ENCODE data around the gene SYNE3.
A peak's percentile ranks its signal among the peaks of the same experiment; 100 is the strongest.

SYNE3 gene

DNA sequence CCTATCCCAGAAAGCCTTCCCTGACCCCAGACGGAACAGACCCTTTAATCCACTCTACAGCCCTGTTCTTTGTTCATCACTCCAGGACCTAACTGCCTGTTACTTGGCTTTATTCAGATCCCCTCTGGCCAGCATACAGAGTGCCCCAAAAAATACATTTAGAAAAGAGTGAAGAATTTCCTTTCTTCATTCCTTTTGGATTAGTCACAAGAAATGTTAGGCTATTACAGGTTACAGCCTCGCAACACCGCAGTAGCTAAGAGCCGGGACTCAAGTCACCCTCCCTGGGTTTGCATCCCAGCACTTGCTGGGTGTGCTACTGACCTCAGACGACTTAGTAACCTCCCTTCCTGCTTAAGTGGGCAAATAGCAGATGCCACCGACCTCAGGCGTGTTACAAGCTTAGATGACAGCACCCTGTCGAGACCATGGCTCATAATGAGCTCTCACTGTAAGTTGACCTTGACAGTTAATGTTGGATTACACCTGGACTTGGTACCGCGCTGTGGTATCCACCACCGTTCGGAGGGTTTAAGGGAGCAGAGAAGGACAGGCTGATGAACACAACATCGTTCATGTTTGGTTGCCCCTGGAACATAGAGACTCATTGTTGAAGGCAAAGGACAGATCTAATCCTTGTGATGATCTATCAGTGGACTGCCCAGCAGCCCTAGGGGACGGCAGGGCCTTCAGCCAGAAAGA is 31.3 kb upstream of the SYNE3 start:
- peak in 1 of 2 experiments; percentile 30 for DNase-seq (ENCODE audit: low read depth in 1 of 2, low spot score in 1 of 2)
- in situ Hi-C loops (cut with HindIII; ENCODE audit: low pct_unique_long_range_greater_than_20kb, low sequenced_read_pairs): no loop called here
- TF ChIP-seq JUND (IDR thresholded peaks at IDR 0.05; ENCODE audit: low read depth): no peak

DNA sequence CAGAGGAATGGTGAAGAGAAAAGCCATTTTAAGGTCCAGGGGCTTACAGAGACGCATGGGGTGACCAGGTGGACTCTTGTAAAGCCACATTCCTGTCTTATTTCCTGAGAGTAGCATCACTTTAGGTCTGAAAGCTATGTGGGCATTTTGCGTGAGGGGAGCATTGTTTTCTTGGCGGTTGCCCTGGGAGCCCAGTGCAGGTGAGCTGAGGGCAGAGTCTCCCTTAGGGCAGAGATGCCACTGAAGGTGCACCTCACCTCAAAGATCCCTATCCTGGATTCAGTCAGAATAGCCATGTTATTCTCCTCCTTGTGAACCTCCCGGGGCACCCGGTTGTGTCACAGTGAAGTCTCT is 30.8 kb upstream of the SYNE3 start:
- in situ Hi-C loops (cut with HindIII; ENCODE audit: low pct_unique_long_range_greater_than_20kb, low sequenced_read_pairs): no loop called here

DNA sequence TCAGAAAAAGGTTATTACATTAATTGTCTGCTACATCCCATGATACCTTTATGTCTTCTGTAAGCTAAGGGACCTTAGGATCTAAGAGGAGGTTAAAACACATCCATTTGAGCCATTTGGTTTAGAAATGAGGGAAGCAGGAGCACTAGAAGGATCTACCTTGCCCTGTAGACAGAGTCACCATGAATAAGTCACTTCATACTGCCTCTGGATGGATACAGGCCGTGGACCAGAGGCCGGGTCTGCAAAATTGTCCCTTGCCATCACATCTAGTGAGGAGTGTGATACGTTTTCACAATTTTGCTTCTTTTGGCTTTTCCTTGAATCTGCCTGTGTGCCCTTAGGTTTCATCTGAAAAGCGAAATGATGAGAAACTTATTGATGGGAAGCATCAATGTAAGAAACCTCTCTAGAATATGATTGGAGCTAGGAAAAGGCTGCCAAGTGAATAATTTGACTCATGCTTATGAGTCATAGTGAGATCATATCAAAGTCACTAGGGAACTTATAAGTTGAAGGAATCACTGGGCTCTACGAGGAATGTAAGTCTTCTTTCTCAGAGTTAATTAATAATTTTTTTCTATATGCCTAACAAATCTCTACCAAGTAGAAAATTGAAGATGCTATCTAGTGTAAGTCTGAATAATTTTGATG is 29.2 kb upstream of the SYNE3 start:
- no peak for DNase-seq (ENCODE audit: low read depth in 1 of 2, low spot score in 1 of 2)
- TF ChIP-seq JUND (IDR thresholded peaks at IDR 0.05; ENCODE audit: low read depth): no peak
- in situ Hi-C loops (cut with HindIII; ENCODE audit: low pct_unique_long_range_greater_than_20kb, low sequenced_read_pairs): no loop called here

More for the DNA sequence above, 30.8 kb upstream of the SYNE3 start:
- DNase-seq (ENCODE audit: low read depth in 1 of 2, low spot score in 1 of 2): peak in 1 of 2 experiments; percentile 64
- no peak for TF ChIP-seq JUND (IDR thresholded peaks at IDR 0.05; ENCODE audit: low read depth)

DNA sequence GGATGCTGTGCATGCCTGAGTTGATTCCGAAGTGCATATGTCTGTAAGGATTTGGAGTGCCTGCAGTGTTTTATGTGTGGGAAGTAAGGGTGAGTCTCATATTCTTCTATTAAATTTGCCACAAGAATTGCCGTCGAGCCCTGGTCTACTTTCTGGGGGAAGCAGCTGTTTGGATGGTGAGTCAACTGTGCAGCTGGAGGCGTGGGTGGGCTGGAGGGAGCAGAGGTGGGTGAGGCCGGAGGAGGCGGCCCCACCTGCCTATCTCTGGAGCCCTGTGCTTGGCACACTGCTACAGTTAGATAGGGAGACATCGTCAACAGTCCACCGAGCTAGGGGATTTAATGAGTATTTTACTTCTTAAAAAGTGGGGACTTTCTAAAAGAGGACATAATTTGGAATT is 28.1 kb upstream of the SYNE3 start:
- TF ChIP-seq JUND (IDR thresholded peaks at IDR 0.05; ENCODE audit: low read depth): no peak
- in situ Hi-C loops (cut with HindIII; ENCODE audit: low pct_unique_long_range_greater_than_20kb, low sequenced_read_pairs): no loop called here
- DNase-seq (ENCODE audit: low read depth in 1 of 2, low spot score in 1 of 2): no peak

DNA sequence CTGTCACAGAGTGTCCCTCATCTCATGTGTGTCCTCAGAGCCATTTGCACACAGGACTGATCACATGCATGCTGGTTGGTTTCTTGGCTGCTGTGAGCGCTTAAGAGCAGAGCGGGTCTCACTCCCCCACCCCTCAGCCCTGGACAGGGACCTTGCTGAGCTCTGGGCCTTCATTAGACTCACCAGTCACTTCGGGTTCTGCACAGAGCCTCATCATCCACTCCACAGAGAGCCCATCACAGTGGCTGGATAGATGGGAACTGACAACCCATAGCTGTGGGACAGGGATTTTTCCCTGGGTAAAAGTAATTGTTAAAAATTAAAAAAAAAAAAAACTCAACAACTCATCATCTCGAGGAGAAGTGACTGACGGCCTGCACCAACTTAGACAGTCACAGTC is 26.6 kb upstream of the SYNE3 start:
- TF ChIP-seq JUND (IDR thresholded peaks at IDR 0.05; ENCODE audit: low read depth): no peak
- no peak for DNase-seq (ENCODE audit: low read depth in 1 of 2, low spot score in 1 of 2)
- in situ Hi-C loops (cut with HindIII; ENCODE audit: low pct_unique_long_range_greater_than_20kb, low sequenced_read_pairs): no loop called here

DNA sequence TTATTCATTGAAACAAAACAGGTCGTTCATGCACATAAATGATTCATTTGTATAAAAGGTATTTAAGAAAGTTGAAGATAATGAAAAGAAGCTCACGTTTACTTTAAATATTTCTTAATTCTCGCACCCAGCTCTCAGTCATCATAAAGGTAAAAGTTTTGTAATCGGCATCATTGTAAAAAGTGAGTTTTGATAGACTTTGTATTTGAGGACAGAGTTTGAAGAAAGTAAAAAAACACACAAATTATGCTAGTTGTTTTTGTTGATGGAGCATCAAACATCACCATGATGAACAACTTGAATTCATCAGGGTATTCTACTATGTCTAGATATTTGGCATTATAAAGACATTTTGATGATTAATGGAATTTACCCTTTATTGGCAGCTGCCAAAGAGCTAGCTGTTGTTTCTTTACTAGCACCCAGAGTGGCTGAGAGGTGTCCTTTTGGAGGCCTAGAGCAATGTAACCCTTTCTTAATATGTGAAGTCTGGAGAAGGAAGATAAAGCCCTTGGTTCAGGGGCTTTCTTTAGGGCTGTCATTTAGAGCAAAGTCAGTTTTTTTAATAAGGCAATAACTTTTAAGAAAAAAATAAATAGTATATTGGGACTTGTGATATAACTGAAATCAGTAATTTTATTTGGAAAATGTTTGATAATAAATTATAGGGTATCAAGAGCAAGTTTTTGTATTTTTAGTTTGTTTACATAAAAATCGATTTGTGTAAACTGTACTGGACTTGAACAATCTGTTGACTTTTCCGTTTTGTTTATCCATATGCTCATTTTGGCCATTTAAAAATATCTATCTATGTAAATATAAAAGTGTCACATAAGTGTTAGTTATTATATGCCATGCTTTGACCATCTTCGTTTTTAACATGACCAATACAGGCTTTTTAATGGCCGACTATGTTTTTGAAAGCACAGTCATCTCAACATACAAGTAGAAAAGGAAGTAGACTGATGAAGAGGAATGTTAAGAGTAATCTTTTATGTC is 25.8 kb upstream of the SYNE3 start:
- in situ Hi-C loops (cut with HindIII; ENCODE audit: low pct_unique_long_range_greater_than_20kb, low sequenced_read_pairs): no loop called here
- TF ChIP-seq JUND (IDR thresholded peaks at IDR 0.05; ENCODE audit: low read depth): no peak
- DNase-seq (ENCODE audit: low read depth in 1 of 2, low spot score in 1 of 2): no peak

DNA sequence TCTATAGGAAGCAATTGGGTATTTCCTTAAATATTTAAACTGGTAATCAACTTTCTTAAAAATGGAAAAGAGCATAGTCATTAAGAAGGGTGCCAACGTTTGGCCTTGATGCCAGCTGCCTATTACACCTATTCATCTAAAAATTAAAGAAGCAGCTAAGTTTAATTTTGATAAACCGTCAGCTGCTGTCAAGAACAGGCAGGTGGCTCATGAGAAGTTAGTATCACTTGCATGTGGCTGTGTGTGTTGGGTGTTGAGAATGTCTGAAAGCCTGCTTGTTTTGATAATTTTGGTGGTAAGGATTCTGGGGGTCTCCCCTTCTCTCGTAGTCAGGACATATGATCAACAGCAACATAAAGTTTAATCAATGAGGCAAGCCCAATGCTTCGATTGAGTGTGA is 24.9 kb upstream of the SYNE3 start:
- no peak for TF ChIP-seq JUND (IDR thresholded peaks at IDR 0.05; ENCODE audit: low read depth)
- in situ Hi-C loops (cut with HindIII; ENCODE audit: low pct_unique_long_range_greater_than_20kb, low sequenced_read_pairs): no loop called here
- DNase-seq (ENCODE audit: low read depth in 1 of 2, low spot score in 1 of 2): no peak

DNA sequence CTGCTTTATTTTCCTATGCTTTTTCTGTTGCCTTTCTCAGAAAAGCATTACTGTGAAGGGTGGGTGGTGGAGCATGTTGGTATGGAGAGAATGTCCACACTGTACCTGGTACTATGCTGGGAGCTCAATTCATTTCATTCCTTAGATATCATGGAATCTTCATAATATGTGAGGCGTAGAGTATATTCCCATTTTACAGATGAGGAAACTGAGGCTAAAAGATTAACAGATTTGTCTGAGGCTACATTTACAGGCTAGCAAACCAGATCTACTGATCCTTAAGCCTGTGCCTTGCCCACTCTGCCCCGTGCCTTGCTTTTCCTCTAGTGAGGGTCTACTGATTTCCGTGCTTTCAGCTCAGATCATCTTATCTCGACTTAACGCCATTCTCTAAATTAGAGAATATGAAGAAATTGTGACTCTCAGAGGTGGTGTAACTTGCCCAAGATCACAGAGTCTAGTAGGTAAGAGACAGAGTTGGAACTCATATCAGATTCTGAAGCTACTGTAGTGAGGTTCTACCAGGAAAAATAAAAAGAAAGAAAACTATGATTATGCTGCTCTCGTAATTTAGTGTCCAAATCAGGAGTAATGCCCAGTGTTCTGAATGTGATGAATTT is 23.9 kb upstream of the SYNE3 start:
- DNase-seq (ENCODE audit: low read depth in 1 of 2, low spot score in 1 of 2): no peak
- in situ Hi-C loops (cut with HindIII; ENCODE audit: low pct_unique_long_range_greater_than_20kb, low sequenced_read_pairs): no loop called here
- TF ChIP-seq JUND (IDR thresholded peaks at IDR 0.05; ENCODE audit: low read depth): no peak

DNA sequence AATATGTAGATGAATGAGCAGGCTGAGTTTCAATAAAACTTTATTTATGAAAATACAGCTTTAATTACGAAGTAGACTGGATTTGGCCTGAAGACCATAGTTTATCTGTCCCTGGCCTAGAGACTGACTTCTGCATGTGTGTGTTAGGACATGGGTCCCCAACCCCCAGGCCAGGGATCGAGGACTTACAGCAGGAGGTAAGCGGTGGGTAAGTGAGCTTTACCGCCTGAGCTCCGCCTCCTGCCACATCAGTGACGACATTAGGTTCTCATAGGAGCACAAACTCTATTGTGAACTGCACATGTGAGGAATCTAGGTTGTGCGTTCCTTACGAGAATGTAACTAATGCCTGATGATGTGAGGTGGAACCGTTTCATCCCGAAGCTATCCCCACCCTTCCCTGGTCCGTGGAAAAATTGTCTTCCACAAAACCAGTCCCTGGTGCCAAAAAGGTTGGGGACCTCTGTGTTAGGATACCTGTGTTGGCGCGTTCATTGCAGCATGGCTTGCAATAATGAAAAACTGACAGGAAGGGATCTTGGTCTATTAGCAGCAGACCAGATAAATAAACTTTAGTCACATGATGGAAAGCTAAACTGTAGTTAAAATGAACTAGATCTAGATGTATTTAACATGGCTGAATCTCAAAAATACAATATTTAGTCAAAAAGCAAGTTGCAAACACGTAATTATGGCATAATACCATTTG is 22.5 kb upstream of the SYNE3 start:
- in situ Hi-C loops (cut with HindIII; ENCODE audit: low pct_unique_long_range_greater_than_20kb, low sequenced_read_pairs): no loop called here
- no peak for TF ChIP-seq JUND (IDR thresholded peaks at IDR 0.05; ENCODE audit: low read depth)
- no peak for DNase-seq (ENCODE audit: low read depth in 1 of 2, low spot score in 1 of 2)

DNA sequence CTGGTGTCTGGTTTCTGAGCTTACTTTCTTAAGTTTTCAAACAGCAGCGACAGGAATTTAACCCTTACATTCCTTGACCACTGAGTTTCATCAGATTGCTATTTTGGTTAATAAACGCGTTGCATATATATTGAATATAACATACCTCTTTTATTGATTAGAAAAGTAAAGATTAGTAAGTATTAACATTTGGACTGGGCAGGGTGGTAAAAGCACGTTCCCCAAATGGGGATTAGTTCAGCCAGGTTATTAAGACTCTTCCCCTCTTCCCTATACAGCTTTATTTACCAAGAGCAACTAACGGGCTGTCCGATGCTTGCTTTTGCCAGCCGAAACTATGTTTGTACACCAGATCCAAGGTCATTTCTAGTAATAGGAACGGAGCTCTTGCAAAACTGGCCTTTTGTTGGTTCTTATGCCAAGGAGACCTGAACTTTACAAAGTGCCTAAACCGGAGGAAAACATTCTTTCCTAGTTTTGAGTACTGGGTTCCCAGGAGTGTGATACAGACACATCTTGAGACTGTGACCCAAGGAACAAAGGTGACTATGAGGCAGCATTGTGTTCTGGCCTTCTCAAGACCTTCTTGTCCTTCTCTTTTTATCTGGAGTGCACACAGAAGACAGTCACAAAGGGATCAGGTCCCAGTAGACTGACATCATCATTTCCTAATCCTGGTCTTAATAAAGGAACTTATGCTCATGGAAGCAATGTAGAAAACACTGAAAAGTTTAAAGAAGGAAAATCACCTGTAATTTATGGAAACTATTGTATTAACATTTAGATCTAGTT is 21.0 kb upstream of the SYNE3 start:
- no peak for TF ChIP-seq JUND (IDR thresholded peaks at IDR 0.05; ENCODE audit: low read depth)
- DNase-seq (ENCODE audit: low read depth in 1 of 2, low spot score in 1 of 2): no peak
- in situ Hi-C loops (cut with HindIII; ENCODE audit: low pct_unique_long_range_greater_than_20kb, low sequenced_read_pairs): no loop called here

DNA sequence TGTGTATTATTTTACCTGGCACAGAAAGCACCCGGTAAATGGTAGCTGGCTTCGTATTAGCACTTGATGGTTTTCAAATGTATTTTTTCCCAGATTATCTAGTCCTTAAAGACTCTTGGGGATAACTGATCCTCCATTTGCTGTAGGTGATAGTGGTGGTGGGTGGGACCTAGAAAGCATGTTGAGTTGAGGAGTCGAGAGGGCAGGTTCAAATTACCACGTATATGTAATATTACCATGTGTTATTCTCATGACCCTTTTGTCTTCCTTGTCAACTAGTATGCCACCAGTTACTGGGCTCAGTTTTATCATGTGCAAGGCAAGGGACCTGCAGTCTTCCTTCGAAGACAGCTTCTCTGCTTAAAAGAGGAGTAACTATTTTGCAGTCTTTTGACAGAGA is 20.2 kb upstream of the SYNE3 start:
- in situ Hi-C loops (cut with HindIII; ENCODE audit: low pct_unique_long_range_greater_than_20kb, low sequenced_read_pairs): no loop called here
- no peak for DNase-seq (ENCODE audit: low read depth in 1 of 2, low spot score in 1 of 2)
- TF ChIP-seq JUND (IDR thresholded peaks at IDR 0.05; ENCODE audit: low read depth): no peak
